HuH-7 (cell line): Measurements from ENCODE around the gene PPAT.
A peak's percentile ranks its signal among the peaks of the same experiment; 100 is the strongest.
"Not testable (repeated sequence)": the region's sequence is repeated elsewhere in the genome, so short reads cannot be mapped to it uniquely, and the experiment has no call there.

Experiments
- DNase-seq: peaks from one replicate; pipeline ENCODE4 v3.0.0; 2011; ENCODE audit warnings: low spot score

PPAT gene

DNA sequence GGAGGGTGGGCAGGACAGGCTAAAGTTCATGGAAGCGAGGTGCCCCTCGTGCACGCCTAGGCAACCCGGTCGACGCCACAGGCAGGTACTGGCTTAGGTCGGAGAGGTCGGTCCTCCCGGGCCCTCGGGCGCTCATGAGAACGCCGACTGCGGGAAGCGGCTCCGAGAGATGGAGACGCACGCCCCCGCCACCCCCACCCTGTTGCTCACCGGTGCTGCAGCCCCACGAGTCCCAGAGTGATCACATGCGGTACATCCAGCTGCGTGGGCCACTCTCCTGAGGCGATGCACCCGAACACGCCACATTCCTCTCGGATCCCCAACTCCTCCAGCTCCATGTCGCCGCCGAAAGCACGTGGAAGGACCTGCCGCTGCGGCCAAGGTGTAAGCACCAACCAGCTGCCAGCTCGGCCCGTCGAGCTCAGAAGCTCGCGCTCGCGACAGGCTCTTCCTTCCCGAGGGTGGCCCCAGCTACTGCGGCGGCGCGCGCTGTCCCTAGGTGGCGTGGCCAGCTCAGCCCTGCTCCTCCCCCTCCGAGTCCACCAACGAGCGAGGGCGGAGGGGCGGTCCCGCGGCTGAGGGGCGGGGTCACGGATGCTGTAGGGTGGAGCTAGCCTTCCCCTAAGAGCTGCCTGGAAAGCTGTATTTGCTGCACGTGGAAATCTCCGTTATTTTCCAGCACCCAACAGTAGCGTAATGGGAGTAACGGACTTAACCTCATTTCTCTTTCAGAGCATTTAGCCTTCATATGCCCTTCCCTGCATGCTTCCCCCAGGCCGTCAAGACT lies at the start of gene PPAT:
TSS of gene PPAT (minus strand) at position 476 of the 787 bp plus-strand sequence. CDS start at position 338, 138 bp downstream.
- peak; percentile 88 for DNase-seq

GRCh38 chr4:56480691-56481090 lies 45.3 kb upstream of the PPAT start:
- DNase-seq = no peak

- DNase-seq = no peak
Observed at GRCh38 chr4:56477192-56477702, 41.8 kb upstream of the PPAT start.

DNA sequence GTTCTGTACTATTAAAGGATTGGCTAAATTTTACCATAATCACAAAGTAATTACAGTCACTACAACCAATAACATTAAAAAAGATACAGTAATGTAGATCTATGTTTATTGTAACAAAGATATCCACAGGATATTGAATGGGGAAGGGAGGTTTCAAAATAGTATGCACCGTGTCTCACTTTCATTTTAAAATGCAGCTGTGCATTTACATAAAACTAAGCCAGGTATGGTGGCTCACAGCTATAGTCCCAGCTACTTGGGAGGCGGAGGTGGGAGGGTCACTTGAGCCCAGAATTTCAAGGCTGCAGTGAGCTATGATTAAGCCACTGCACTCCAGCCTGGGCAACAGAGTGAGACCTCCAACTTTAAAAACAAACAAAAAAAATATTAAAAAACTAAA lies 40.5 kb upstream of the PPAT start:
- DNase-seq = no peak

DNA sequence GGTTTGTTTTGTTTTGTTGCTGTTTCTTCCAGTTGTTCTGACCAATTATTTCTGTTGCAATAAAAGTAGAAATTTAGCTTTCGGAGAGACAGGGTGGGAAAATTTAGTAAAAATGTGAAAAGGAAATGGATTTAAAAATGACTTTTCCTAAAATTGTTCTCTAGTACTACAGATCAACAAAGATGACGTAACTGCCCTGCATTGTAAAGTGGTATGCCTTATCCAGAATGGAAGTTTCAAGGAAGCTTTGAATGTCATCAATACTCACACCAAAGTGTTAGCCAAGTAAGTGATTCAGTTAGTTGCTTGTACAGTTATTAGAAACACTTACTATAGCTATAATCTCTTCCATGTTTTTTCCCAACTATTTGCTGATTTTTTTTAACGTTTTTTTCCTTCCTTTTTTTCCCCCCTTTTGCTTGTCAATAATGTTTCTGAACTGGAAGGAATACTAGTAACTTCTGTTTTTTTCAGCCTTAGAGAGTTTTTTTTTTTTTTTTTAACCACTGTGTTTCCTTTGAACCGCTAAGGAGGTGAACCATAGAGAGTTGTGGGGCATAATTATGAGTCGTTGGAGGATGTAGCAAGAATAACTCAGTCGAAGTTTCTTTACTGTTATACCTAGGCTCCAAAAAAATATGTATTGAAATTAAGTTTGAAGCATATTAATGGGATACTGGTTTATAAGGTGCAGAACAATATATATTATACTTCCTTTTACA lies 34.2 kb upstream of the PPAT start:
- DNase-seq = no peak

GRCh38 chr4:56468097-56468422 lies 32.6 kb upstream of the PPAT start:
- peak; percentile 37 for DNase-seq

DNA sequence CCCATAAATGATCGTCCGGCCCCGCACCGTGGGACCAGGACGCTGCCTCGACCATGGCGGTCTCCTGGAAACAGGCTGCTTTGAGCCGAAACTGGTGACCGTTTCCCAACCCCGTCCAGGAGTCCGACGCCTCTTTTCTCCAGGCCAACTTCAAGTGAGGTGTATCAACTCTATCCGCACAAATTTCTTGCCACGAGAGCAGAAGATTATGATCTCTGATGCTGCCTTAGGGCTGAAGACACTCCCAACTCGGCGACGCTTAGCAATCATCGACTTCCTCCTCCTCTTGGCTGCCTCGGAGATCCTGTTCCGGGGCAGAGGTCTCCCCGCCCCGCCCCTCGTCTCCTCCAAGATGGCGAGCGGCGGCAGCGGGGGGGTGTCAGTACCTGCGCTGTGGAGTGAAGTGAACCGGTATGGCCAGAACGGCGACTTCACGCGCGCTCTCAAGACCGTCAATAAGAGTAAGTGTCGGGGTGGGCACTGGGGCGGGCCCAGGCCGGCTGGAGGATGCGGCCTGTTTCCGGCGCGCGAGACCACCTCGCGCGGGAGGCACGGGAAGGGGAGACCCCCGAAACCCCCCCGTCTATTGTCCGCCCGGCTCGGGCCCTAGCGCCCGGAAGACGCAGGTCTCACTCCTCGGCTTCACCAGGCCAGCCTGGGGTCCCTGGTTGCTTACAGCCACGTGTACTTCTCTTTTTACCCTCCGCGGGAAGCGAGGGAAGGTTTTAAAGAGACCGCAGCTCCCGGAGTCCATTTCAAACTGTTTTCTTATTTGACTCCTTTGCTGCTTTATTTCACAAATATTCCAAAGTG lies 32.1 kb upstream of the PPAT start, which contains the start of gene SRP72:
TSS of gene SRP72 (plus strand) at position 334 of the 813 bp plus-strand sequence. CDS start at position 353, 19 bp downstream.
- peak; percentile 76 for DNase-seq

- no peak for DNase-seq
Observed at GRCh38 chr4:56466910-56467283, 31.5 kb upstream of the PPAT start.

GRCh38 chr4:56466296-56466761 lies 30.9 kb upstream of the PPAT start:
- peak; percentile 26 for DNase-seq

DNA sequence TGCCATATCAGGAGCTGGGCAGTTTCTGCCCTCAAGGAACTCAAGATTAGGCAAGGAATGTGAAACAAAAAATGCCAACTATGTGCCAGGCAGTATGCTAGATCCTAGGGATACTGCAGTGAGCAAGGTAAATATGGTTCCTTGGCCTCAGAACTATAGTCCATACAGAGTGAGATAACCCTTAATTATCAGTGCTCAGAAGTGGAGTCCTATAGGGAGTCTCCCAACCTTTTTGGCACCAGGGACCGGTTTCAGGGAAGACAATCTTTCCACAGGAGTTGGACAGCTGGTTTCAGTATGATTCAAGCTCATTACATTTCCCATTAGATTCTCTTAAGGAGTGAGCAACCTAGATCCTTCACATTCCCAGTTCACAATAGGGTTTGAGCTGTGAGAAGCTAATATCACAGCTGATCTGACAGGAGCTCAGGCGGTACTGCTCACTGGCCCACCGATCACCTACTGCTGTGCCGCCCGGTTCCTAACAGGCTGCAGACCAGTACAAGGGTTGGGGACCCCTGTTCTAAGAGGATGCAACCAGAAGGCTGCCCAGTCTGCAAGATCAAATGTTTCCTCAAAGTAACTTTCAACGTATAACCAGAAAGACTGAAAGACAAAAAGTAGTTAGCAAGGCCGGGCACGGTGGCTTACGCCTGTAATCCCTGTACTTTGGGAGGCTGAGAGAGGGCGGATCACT lies 30.3 kb upstream of the PPAT start:
- no peak for DNase-seq

DNA sequence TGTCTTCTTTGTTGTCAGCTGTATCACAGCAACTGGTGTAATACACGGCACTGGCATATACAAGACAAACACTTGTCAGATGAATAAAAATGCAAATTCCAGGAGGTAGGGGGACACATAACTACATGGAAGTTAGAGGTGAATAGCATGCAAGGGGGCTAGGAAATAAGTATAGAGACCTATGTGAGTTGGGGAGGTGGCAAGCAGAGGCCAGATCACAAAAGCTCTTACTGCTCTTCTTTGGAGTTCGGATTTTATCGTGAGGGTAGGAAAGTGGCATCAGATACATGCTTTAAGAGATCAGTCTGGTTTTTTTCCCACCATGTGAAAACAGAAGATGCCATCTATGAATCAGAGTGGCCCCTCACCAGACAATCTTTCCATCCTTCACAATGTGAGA lies 29.2 kb upstream of the PPAT start:
- no peak for DNase-seq

DNA sequence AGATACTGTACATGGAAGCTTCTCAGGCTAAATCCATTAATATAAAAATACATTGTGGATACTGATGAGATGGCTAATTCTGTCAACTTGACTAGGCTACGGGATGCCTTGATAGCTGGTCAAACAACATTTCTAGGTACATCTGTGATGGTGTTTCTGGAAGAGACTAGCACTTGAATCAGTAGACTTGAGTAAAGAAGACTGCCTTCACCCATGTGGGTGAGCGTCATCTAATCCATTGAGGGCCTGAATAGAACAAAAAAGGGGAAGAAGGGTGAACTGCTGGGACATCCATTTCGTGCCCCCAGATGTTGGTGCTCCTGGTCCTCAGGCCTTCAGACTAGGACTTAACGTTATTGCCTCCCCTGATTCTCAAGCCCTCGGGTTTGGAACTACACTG lies 28.3 kb upstream of the PPAT start:
- DNase-seq = no peak

- DNase-seq = no peak
Observed at GRCh38 chr4:56462157-56462556, 26.7 kb upstream of the PPAT start.

- no peak for DNase-seq
Observed at GRCh38 chr4:56460085-56460484, 24.7 kb upstream of the PPAT start.

DNA sequence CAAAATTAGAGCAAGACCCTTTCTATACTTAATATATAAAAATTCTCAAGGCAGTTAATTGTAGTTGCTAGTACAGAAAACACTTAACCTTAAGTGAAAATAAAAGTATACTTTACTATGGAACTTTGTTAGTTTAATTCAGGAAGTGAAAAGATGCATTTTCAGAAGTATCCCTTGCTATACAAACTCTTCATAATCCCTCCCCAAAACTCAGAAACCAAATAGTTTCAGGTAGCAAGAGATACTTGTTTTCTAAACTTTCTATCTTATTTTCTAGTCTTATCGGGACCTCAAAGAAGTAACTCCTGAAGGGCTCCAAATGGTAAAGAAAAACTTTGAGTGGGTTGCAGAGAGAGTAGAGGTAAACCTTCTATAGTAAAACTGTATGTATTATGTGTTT lies 14.9 kb upstream of the PPAT start:
- no peak for DNase-seq

- not testable (repeated sequence) for DNase-seq
Observed at GRCh38 chr4:56449475-56449874, 14.1 kb upstream of the PPAT start.

- DNase-seq = no peak
Observed at GRCh38 chr4:56448301-56448700, 12.9 kb upstream of the PPAT start.

- no peak for DNase-seq
Observed at GRCh38 chr4:56445699-56446098, 10.3 kb upstream of the PPAT start.

GRCh38 chr4:56444719-56445118 lies 9.3 kb upstream of the PPAT start:
- DNase-seq = no peak

GRCh38 chr4:56440983-56441382 lies 5.6 kb upstream of the PPAT start:
- DNase-seq = no peak

DNA sequence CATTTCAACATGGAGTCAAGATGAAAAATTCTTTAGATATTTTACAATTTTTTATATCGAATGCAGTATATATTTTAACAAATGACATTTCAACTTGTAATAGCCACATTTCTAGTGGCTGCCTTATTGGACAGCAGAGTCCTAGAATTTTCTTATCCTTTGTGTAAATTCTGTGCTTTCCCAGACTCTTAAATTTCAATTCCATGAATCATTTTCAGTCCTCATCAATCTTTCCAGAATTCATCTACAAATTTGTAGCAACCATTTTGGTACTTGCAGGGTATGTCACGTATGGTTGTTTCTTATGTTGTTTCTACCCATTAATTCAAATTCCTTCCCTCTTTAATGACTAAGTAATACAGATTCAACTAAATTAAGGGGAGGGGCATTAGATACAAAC lies 3.4 kb upstream of the PPAT start:
- no peak for DNase-seq
